Peyer's patch (tissue), 4 donors: ENCODE results near the gene ADAM12. TPM values are rescaled to one million over a fixed set of nuclear protein-coding genes. Genes with fewer than 3 reads are reported as not detected.

Experiments used
- DNase-seq, 3 donors: peaks; one replicate each; pipeline ENCODE4 v3.0.0-alpha.2; 2017 to 2019
- H3K27ac ChIP-seq, 4 donors: fragments of 200-600 bp; sonication (generic); one replicate each; pipeline ENCODE4 v1.5.1; 2016 to 2019
- H3K27me3 ChIP-seq, 2 donors: fragments of 200-600 bp; sonication (generic); one replicate each; pipeline ENCODE4 v1.5.1; 2019
- H3K36me3 ChIP-seq, 3 donors: fragments of 200-600 bp; sonication (generic); one replicate each; pipeline ENCODE4 v1.5.1; 2016 to 2019
- H3K4me1 ChIP-seq, 4 donors: fragments of 200-600 bp; sonication (generic); one replicate each; pipeline ENCODE4 v1.5.1; 2016 to 2019
- H3K4me3 ChIP-seq, 4 donors: fragments of 200-600 bp; sonication (generic); 1 replicate in 3 of 4; 2 replicates in 1 of 4; pipeline ENCODE4 v1.5.1; 2016 to 2019; ENCODE audit warnings: mild to moderate bottlenecking in 1 of 4
- H3K9me3 ChIP-seq, 4 donors: fragments of 200-600 bp; sonication (generic); one replicate each; pipeline ENCODE4 v1.5.1; 2016 to 2019; ENCODE audit warnings: mild to moderate bottlenecking in 1 of 4
- CTCF ChIP-seq, 6 experiments: fragments of 450-650 bp in 4 of 6; fragments of 200-600 bp in 2 of 6; sonication (generic) in 1 of 6; IDR thresholded peaks; one replicate each; pipeline ENCODE4 v1.5.1; 2017 to 2019; ENCODE audit warnings: antibody characterized with exemption in 6 of 6, mild to moderate bottlenecking in 3 of 6, moderate library complexity in 1 of 6
- POLR2A ChIP-seq, 2 donors: fragments of 450-650 bp; IDR thresholded peaks; one replicate each; pipeline ENCODE4 v1.5.1; 2017; ENCODE audit warnings: antibody characterized with exemption in 2 of 2, mild to moderate bottlenecking in 2 of 2, moderate library complexity in 2 of 2
- total RNA-seq, 4 donors: library from RNA; depleted of rRNA; stranded (reverse); fragments of >200 nt; gene quantifications; one replicate each; pipeline ENCODE4 v1.1.0, GENCODE V29; 2016

The ADAM12 gene
- total RNA-seq, 4 donors from 2014 or later = 0.13 to 2.5 (median 0.66) TPM

DNA sequence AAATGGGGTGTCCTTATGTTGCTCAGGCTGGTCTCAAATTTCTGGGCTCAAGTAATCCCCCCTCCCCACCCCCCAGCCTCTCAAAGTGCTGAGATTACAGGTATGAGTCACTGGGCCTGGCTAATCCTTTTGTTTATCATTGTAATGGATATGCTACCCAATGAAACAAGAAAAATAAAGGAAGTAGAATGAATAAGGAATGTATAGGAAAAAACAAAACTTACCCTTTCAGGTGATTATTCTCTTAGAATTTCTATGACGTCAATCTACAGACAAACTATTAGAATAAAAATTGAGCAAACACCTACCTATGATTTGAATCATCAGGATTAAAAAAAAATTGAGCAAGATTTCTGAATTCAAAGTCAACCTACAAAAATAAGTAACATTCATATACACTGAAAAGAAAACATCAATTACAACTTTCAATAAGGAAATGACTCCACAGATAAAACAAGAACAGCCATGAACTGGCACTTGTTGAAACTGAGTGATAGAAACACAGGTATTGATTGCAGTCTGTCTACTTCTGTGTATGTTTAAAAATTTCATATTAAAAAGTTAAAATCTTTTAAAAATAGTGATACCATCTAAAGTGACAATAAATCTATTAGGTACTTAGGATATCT lies 12.2 kb downstream of the ADAM12 start:
- Histone ChIP-seq H3K9me3 (no peaks in the 10 kb centered on the region), H3K36me3 (no peaks in the 10 kb centered on the region), H3K4me3 (no peak overlapping the region), H3K27me3 (no peaks in the 10 kb centered on the region), H3K4me1 (no peaks in the 10 kb centered on the region), H3K27ac (no peak overlapping the region)
- DNase-seq = no peak
- TF ChIP-seq POLR2A (IDR thresholded peaks at IDR 0.05) (no peak), CTCF (IDR thresholded peaks at IDR 0.05) (no peak)

- Histone ChIP-seq H3K4me1 (no peaks in the 10 kb centered on the region), H3K27me3 (no peaks in the 10 kb centered on the region), H3K9me3 (no peaks in the 10 kb centered on the region), H3K27ac (no peak overlapping the region), H3K4me3 (no peak overlapping the region), H3K36me3 (no peaks in the 10 kb centered on the region)
- TF ChIP-seq POLR2A (IDR thresholded peaks at IDR 0.05) (no peak), CTCF (IDR thresholded peaks at IDR 0.05) (no peak)
- no peak for DNase-seq
Observed at GRCh38 chr10:126375299-126375698, 13.0 kb downstream of the ADAM12 start.

GRCh38 chr10:126374435-126374834 lies 13.8 kb downstream of the ADAM12 start:
- H3K36me3 ChIP-seq = no peaks in the 10 kb centered on the region
- TF ChIP-seq CTCF (IDR thresholded peaks at IDR 0.05) = no peak
- TF ChIP-seq POLR2A (IDR thresholded peaks at IDR 0.05) = no peak
- no peak for DNase-seq
- no peak overlapping the region for H3K4me3 ChIP-seq
- no peaks in the 10 kb centered on the region for H3K27me3 ChIP-seq
- no peak overlapping the region for H3K27ac ChIP-seq
- H3K9me3 ChIP-seq = no peaks in the 10 kb centered on the region
- no peaks in the 10 kb centered on the region for H3K4me1 ChIP-seq

DNA sequence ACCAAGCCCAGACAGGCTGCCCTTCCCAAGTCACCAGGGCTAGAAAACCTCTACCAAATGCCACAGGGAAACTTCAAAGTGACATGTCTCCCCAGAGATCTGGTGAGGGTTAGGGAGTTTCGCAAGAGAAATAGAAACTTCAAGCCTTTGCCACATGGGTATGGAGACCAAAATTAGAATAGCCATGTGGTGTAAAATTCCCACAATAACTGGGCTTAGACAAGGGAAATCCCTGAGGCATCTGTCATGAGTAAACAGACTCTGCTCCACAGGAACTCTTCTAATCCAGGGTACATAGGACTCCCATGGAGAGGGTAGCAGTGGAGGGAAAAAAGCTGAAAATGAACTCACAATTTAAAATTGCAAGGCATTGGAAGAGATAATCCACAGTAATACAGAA lies 14.3 kb downstream of the ADAM12 start:
- H3K9me3 ChIP-seq = no peaks in the 10 kb centered on the region
- H3K4me3 ChIP-seq = no peak overlapping the region
- DNase-seq = no peak
- no peaks in the 10 kb centered on the region for H3K4me1 ChIP-seq
- no peaks in the 10 kb centered on the region for H3K36me3 ChIP-seq
- H3K27me3 ChIP-seq = no peaks in the 10 kb centered on the region
- no peak overlapping the region for H3K27ac ChIP-seq
- TF ChIP-seq POLR2A (IDR thresholded peaks at IDR 0.05) = no peak
- no peak for TF ChIP-seq CTCF (IDR thresholded peaks at IDR 0.05)

DNA sequence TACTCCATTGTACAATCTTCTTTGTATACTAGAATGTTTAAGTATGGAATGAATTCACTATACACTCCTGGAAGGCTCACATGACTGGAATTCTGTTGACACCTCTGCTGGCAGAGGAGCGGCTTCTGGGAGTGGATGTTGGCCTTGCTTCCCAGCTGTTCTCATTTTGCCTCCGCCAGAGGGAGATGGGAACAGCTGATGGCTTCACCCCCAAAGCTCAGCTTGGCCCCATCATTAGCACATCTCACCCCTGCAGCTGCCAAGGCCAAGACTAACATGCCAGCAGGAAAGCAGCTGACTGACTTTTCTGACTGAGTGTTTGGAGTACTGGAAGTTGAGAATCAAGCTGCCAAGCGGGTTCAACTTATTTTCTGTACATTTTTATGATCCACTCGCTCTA lies 15.1 kb downstream of the ADAM12 start:
- DNase-seq = no peak
- H3K4me1 ChIP-seq = no peaks in the 10 kb centered on the region

More for the DNA sequence above, 15.1 kb downstream of the ADAM12 start:
- no peaks in the 10 kb centered on the region for H3K36me3 ChIP-seq
- H3K9me3 ChIP-seq = no peaks in the 10 kb centered on the region
- no peaks in the 10 kb centered on the region for H3K27me3 ChIP-seq
- no peak overlapping the region for H3K27ac ChIP-seq
- H3K4me3 ChIP-seq = no peak overlapping the region
- TF ChIP-seq POLR2A (IDR thresholded peaks at IDR 0.05) (no peak), CTCF (IDR thresholded peaks at IDR 0.05) (no peak)
